RWPE1 (cell line): Measurements from ENCODE around the gene MKLN1.

ENCODE experiments used
- CTCF ChIA-PET: fragments of 350-600 bp; sonication (Branson Sonifier 250); formaldehyde crosslinking; extraction: SDS; loops from one replicate; lab custom pipeline; 2021; lab: Yijun Ruan, JAX
- POLR2A ChIA-PET: fragments of 400-600 bp; formaldehyde crosslinking; extraction: SDS; loops from one replicate; lab custom pipeline; 2020; ENCODE audit warnings: antibody characterized with exemption; ENCODE audit not compliant: low non-redundant PET; lab: Yijun Ruan, JAX
- DNase-seq: peaks from one replicate; pipeline ENCODE4 v3.0.0; 2012; ENCODE audit warnings: low spot score
- H3K27ac ChIP-seq: fragments of 450-650 bp; 2 replicates; pipeline ENCODE4 v1.5.1; 2017
- TF ChIP-seq, protein P1 (sequence below): fragments of 450-650 bp; conservative IDR thresholded peaks from 2 replicates; pipeline ENCODE4 v1.5.1; 2017; ENCODE audit warnings: low read depth, mild to moderate bottlenecking

MKLN1 gene

DNA sequence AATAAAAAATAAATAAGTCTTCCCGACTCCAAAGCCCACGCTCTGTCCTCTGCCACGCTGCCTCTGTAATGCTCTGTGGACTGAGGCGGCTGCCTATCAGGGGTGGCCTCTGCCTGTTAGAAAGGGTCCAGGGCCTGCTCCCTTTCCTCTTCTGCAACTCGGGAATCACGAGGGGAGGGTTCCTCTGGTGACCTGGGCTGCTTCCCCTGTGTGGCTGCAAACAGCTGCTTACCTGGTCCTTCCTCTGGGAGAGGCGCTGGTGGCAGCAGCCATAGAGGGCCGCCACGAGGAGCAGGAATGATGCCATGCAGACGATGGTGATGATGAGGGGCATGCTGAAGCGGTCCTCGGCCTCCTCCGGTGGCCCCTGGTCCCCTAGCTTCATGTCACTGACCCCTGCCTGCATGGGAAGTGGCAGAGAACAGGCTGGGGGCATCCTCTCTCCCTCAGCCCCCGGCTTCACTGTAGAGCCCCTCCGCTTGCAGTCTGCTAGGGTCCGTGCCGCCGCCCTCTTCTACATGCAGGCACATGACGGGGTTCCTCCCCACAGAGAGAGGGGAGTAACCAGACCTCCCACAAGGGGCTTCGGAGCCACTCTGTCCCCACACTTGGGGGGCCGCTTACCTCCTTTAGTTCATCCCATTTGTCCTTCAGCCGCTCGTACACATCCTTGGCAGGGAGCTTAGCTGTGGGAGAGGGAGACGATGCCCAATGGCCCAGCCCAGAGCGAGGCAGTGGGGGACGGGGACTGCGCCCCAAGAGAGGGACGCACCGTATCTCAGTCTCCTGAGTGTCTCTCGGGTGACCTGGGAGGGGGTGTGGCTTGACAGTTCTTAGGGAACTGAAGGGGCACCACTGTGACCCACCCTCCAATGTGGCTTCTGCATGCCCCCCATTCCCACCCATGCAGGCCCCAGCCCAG, 178.2 kb downstream of the MKLN1 start:
- no peak overlapping the region for H3K27ac ChIP-seq
- no peak for DNase-seq
- CTCF ChIA-PET = interaction anchor here (0.6 to 0.9 kb wide), 2 partner anchors 8 to 149 kb away, joined by 3 read pairs; no protein-coding TSS in a partner anchor
- POLR2A ChIA-PET = no interaction called here
- TF ChIP-seq, protein P1, sequence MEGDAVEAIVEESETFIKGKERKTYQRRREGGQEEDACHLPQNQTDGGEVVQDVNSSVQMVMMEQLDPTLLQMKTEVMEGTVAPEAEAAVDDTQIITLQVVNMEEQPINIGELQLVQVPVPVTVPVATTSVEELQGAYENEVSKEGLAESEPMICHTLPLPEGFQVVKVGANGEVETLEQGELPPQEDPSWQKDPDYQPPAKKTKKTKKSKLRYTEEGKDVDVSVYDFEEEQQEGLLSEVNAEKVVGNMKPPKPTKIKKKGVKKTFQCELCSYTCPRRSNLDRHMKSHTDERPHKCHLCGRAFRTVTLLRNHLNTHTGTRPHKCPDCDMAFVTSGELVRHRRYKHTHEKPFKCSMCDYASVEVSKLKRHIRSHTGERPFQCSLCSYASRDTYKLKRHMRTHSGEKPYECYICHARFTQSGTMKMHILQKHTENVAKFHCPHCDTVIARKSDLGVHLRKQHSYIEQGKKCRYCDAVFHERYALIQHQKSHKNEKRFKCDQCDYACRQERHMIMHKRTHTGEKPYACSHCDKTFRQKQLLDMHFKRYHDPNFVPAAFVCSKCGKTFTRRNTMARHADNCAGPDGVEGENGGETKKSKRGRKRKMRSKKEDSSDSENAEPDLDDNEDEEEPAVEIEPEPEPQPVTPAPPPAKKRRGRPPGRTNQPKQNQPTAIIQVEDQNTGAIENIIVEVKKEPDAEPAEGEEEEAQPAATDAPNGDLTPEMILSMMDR = no peak

DNA sequence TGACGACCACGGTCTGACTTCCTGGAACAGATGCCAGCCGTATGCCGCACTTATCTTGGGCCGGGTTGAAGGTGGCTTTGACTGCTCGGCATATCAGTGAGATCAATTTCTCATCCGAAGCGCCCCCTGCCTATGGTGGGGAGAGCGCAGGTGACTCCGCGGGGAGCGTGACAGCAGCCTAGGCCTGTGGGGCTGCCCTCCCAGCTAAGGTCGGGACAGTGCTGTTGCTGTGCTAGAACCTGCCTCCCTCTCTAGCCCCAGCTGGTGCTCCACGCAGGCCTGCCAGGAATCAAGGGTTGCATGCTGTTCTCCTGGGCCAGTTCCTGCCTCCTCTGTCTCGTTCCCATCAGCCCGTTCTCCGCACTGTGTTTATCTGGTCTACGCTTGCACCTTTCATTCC, 178.9 kb downstream of the MKLN1 start:
- TF ChIP-seq, protein P1 = no peak
- H3K27ac ChIP-seq = no peak overlapping the region
- ChIA-PET POLR2A (no interaction called here), CTCF (interaction anchor here (3.2 kb wide), 1 partner anchor 149 kb away, joined by 14 read pairs; no protein-coding TSS in a partner anchor)
- no peak for DNase-seq

DNA sequence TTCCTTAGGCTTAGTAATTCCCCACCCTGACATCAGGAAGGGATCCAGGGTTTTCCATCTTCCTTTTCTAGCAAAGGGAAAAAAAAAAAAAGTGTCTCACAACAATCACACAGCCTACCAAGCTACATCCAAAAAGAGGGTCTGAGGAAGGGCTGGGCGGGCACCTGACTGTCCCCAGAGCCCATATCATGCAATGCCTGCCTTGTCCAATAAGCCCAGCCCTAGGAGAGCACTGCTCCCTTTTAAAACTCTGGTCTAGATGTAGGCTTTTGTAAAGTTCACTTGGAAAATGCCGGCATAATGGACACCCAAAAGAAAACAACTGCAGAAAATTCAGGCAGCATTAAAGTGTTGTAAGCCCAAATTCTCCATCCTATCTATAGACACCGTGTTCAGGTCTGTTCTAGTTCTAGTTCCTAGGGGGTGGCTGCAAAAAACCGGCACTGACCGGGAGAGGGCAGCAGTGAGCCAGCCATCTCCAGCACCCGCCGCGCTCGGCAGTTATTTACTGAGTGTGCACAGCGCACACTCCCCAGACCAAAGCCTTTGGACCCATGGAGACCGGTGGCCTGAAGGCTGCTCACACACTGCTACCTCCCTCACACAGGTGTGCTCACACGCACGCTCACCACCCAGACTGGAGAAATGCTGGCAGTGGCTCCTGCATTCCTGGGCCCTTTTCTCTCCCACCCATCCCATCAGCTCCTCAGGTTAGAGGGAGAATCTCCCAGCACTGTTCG, 180.1 kb downstream of the MKLN1 start:
- POLR2A ChIA-PET = no interaction called here
- CTCF ChIA-PET = interaction anchor here (0.6 to 3.2 kb wide), 3 partner anchors 9 to 468 kb away, joined by 3 to 14 read pairs (median 4); no protein-coding TSS in a partner anchor
- peak; percentile 59 for DNase-seq
- no peak overlapping the region for H3K27ac ChIP-seq
- TF ChIP-seq, protein P1 = peak; percentile 98

DNA sequence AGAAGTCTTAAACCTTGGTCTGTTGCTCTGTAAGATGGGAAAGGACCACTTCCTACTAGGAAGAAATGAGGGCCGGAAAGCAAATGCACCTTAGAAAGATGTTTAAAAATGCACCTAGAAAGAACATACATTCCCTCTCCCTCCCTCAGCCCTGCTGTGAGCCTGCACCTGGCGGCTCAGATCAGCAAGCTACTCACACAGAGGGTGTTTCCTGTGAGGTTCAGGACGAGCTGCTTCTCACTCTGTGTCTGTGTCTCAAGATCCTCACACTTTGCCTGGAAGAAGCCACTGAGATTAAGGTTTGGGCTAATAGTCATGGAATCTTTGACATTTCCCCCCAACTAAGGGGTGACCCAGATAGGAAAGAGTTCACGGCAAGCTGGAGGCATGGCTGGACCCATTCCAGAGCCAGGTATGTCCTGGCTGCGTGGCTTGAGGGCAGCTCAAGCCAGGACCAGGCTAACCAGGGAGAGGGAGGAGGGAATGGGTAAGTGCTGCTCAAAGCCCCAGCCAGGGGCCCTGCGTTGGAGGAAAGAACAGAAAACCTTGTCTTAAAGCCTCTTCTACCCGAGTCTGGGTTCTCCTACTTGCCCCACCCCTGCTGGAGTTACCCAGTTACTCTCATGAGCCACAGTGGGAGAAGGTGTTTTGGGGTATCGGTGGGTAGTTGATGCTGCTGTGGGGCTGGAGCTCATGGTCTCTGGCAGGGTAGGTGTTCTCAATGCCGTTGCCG, 181.2 kb downstream of the MKLN1 start:
- no peak overlapping the region for H3K27ac ChIP-seq
- POLR2A ChIA-PET = no interaction called here
- CTCF ChIA-PET = interaction anchor here (0.6 to 3.2 kb wide), 2 partner anchors 146 to 470 kb away, joined by 3 to 14 read pairs; no protein-coding TSS in a partner anchor
- TF ChIP-seq, protein P1 = no peak
- no peak for DNase-seq

DNA sequence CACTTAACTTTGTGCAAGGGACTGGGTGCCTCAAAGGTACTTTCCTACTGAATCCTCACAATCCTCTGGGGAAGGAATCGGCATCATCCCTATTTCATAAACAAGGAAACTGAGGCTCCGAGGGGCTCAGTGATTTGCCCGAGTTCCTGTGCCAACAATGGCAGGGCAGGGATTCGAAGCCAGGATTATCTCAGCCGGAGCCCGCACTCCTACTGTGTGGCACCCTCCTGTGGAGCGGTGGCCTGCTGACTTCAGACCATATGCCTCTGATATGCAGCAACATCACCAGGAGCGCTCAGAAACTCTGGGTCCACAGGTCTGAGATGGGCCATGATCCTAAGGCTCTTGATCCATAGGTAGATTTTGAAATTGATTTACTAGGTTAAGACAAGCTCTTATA, 182.1 kb downstream of the MKLN1 start:
- ChIA-PET CTCF (interaction anchor here (3.2 kb wide), 1 partner anchor 145 kb away, joined by 14 read pairs; no protein-coding TSS in a partner anchor), POLR2A (no interaction called here)
- TF ChIP-seq, protein P1 = no peak
- H3K27ac ChIP-seq = no peak overlapping the region
- no peak for DNase-seq
